H1 (cell line): Measurements from ENCODE around the gene EGFR. TPM values are rescaled to one million over a fixed set of nuclear protein-coding genes. Genes with fewer than 3 reads are reported as not detected.
A peak's percentile ranks its signal among the peaks of the same experiment; 100 is the strongest.

Source experiments
- CTCF ChIA-PET: fragments of 300-600 bp; sonication (Branson Sonifier 250); formaldehyde crosslinking; loops from one replicate; lab custom pipeline; 2021; ENCODE audit not compliant: partially characterized antibody; lab: Charles Lee
- POLR2A ChIA-PET: fragments of 300-600 bp; sonication (Branson Sonifier 250); formaldehyde crosslinking; loops from one replicate; lab custom pipeline; 2021; ENCODE audit warnings: inconsistent platforms; ENCODE audit not compliant: partially characterized antibody; lab: Charles Lee
- DNase-seq, 2 experiments: peaks; one replicate each; pipeline versions ENCODE4 v3.0.0 to v3.0.0-alpha.2; 2010 to 2022; ENCODE audit warnings: low spot score in 2 of 2, low read depth in 1 of 2, mixed read lengths in 1 of 2
- FAIRE-seq: peaks from 2 replicates; lab custom pipeline; 2011; peaks lifted over from hg19 to GRCh38; lab: Jason Lieb, UNC
- H2AFZ ChIP-seq: 2 replicates; pipeline ENCODE4 v1.8.1; 2012; ENCODE audit warnings: low read length, inconsistent platforms
- H2AK5ac ChIP-seq: 2 replicates; pipeline ENCODE4 v1.6.1; 2013; ENCODE audit warnings: low read depth, low read length
- H2BK120ac ChIP-seq: replicated peaks from 2 replicates; pipeline ENCODE3; 2013; ENCODE audit warnings: low read depth, low read length, inconsistent platforms
- H2BK12ac ChIP-seq: 2 replicates; pipeline ENCODE4 v1.6.1; 2013; ENCODE audit warnings: low read depth, low read length
- H2BK15ac ChIP-seq: 2 replicates; pipeline ENCODE4 v1.6.1; 2013; ENCODE audit warnings: low read length
- H2BK20ac ChIP-seq: 2 replicates; pipeline ENCODE4 v1.6.1; 2013; ENCODE audit warnings: low read length
- H2BK5ac ChIP-seq: 2 replicates; pipeline ENCODE4 v1.6.1; 2013; ENCODE audit warnings: low read depth, low read length
- H3K14ac ChIP-seq: 2 replicates; pipeline ENCODE4 v1.6.1; 2013; ENCODE audit warnings: inconsistent platforms; ENCODE audit not compliant: insufficient read length
- H3K18ac ChIP-seq: 2 replicates; pipeline ENCODE4 v1.6.1; 2013; ENCODE audit warnings: low read length; ENCODE audit errors: extremely low read depth
- H3K23ac ChIP-seq: 2 replicates; pipeline ENCODE4 v1.6.1; 2013; ENCODE audit warnings: inconsistent platforms; ENCODE audit not compliant: insufficient read length
- H3K23me2 ChIP-seq: 2 replicates; pipeline ENCODE4 v1.6.1; 2013; ENCODE audit warnings: low read depth, low read length
- H3K27ac ChIP-seq: 2 replicates; pipeline ENCODE4 v1.6.1; 2011; ENCODE audit warnings: low read depth, low read length, inconsistent platforms
- H3K27me3 ChIP-seq, 4 experiments: replicated peaks in 1 of 4; 1 replicate in 1 of 4; 2 replicates in 3 of 4; pipeline versions ENCODE4 v1.6.1 to v1.8.1; 2011 to 2013; ENCODE audit warnings: low read length in 3 of 4, mild to moderate bottlenecking in 3 of 4, inconsistent platforms in 2 of 4, mixed read lengths in 2 of 4, moderate library complexity in 1 of 4; ENCODE audit not compliant: control insufficient read depth in 3 of 4, insufficient read depth in 3 of 4; ENCODE audit errors: extremely low read depth in 1 of 4
- H3K36me3 ChIP-seq, 4 experiments: 2 replicates each; pipeline versions ENCODE4 v1.6.1 to v1.8.1; 2011 to 2013; ENCODE audit warnings: mild to moderate bottlenecking in 4 of 4, low read length in 3 of 4, moderate library complexity in 2 of 4, control low read depth in 1 of 4, inconsistent platforms in 1 of 4; ENCODE audit not compliant: insufficient read depth in 4 of 4, control insufficient read depth in 2 of 4
- H3K4ac ChIP-seq: replicated peaks from 2 replicates; pipeline ENCODE3; 2013; ENCODE audit warnings: low read length, low read depth, mixed read lengths, inconsistent platforms; ENCODE audit not compliant: insufficient read length
- H3K4me1 ChIP-seq, 4 experiments: replicated peaks in 1 of 4; 1 replicate in 1 of 4; 2 replicates in 3 of 4; pipeline versions ENCODE4 v1.6.1 to v1.8.1; 2011 to 2013; ENCODE audit warnings: low read length in 3 of 4, inconsistent platforms in 2 of 4, mixed read lengths in 1 of 4; ENCODE audit not compliant: insufficient read depth in 4 of 4, control insufficient read depth in 3 of 4
- H3K4me2 ChIP-seq, 2 experiments: 2 replicates each; pipeline versions ENCODE4 v1.6.1 to v1.8.1; 2011 to 2013; ENCODE audit warnings: low read depth in 2 of 2, low read length in 2 of 2, control low read depth in 1 of 2, inconsistent platforms in 1 of 2, mild to moderate bottlenecking in 1 of 2; ENCODE audit not compliant: insufficient read depth in 1 of 2
- H3K4me3 ChIP-seq, 4 experiments: fragments of 200-600, 300-600 bp in 1 of 4; sonication (generic), shearing (Covaris generic), sonication (Bioruptor Twin) in 1 of 4; 2 replicates each; pipeline versions ENCODE4 v1.5.1 to v1.8.1; 2011 to 2016; ENCODE audit warnings: low read length in 4 of 4, low read depth in 3 of 4, control low read depth in 2 of 4, inconsistent platforms in 2 of 4, mild to moderate bottlenecking in 2 of 4, mixed read lengths in 1 of 4, moderate library complexity in 1 of 4; ENCODE audit not compliant: insufficient read depth in 2 of 4; ENCODE audit errors: extremely low read depth in 1 of 4
- H3K56ac ChIP-seq: replicated peaks from 2 replicates; pipeline ENCODE3; 2013; ENCODE audit warnings: low read depth, mild to moderate bottlenecking, mixed read lengths, low read length, inconsistent platforms; ENCODE audit not compliant: insufficient read length
- H3K79me1 ChIP-seq: 2 replicates; pipeline ENCODE4 v1.6.1; 2013; ENCODE audit warnings: low read depth, low read length, control low read depth
- H3K79me2 ChIP-seq, 2 experiments: 2 replicates each; pipeline versions ENCODE4 v1.6.1 to v1.8.1; 2012 to 2013; ENCODE audit warnings: low read length in 2 of 2, mild to moderate bottlenecking in 2 of 2, inconsistent platforms in 1 of 2; ENCODE audit not compliant: insufficient read depth in 2 of 2, control insufficient read depth in 1 of 2
- H3K9ac ChIP-seq, 4 experiments: replicated peaks in 1 of 4; 1 replicate in 1 of 4; 2 replicates in 3 of 4; pipeline versions ENCODE4 v1.6.1 to v1.8.1; 2011 to 2013; ENCODE audit warnings: low read depth in 3 of 4, low read length in 3 of 4, control low read depth in 2 of 4, mild to moderate bottlenecking in 2 of 4, moderate library complexity in 2 of 4, inconsistent platforms in 1 of 4; ENCODE audit errors: extremely low read depth in 1 of 4
- H3K9me3 ChIP-seq, 2 experiments: 2 replicates each; pipeline versions ENCODE4 v1.6.1 to v1.8.1; 2012 to 2013; ENCODE audit warnings: mild to moderate bottlenecking in 2 of 2, moderate library complexity in 2 of 2, control low read depth in 1 of 2, inconsistent platforms in 1 of 2, low read depth in 1 of 2, low read length in 1 of 2, mixed read lengths in 1 of 2; ENCODE audit not compliant: insufficient read depth in 2 of 2
- H4K20me1 ChIP-seq, 2 experiments: replicated peaks in 1 of 2; 2 replicates each; pipeline versions ENCODE3 to v1.8.1; 2011 to 2013; ENCODE audit warnings: inconsistent platforms in 2 of 2, low read length in 2 of 2, mild to moderate bottlenecking in 1 of 2; ENCODE audit not compliant: insufficient read depth in 2 of 2, control insufficient read depth in 1 of 2
- H4K5ac ChIP-seq: 2 replicates; pipeline ENCODE4 v1.6.1; 2013; ENCODE audit warnings: low read length, low read depth, mixed read lengths, inconsistent platforms; ENCODE audit not compliant: insufficient read length
- H4K8ac ChIP-seq: 2 replicates; pipeline ENCODE4 v1.8.0; 2013; ENCODE audit warnings: mild to moderate bottlenecking, moderate library complexity, low read length, inconsistent platforms; ENCODE audit not compliant: insufficient read depth; ENCODE audit errors: extremely low read depth
- H4K91ac ChIP-seq: replicated peaks from 2 replicates; pipeline ENCODE3; 2013; ENCODE audit warnings: low read length, mixed read lengths, inconsistent platforms; ENCODE audit not compliant: insufficient read length
- BCL11A ChIP-seq, 2 experiments: IDR thresholded peaks; one replicate each; pipeline ENCODE4 v1.6.1; 2011; ENCODE audit warnings: low read depth in 2 of 2, low read length in 2 of 2, mild to moderate bottlenecking in 2 of 2
- CBX8 ChIP-seq: fragments of 300-800, 300-1000 bp; sonication (generic); IDR thresholded peaks from 2 replicates; pipeline ENCODE4 v1.7.1; 2016; ENCODE audit warnings: low read depth, low read length, borderline replicate concordance
- EP300 ChIP-seq, 2 experiments: IDR thresholded peaks; 1 replicate in 1 of 2; 2 replicates in 1 of 2; pipeline ENCODE4 v1.6.1; 2011 to 2012; ENCODE audit warnings: low read depth in 2 of 2, low read length in 2 of 2, mild to moderate bottlenecking in 2 of 2, borderline replicate concordance in 1 of 2, inconsistent platforms in 1 of 2, moderate library complexity in 1 of 2
- FOSL1 ChIP-seq: IDR thresholded peaks from 2 replicates; pipeline ENCODE4 v1.6.1; 2011; ENCODE audit warnings: mild to moderate bottlenecking, low read depth, low read length, moderate library complexity; ENCODE audit not compliant: insufficient read depth
- KDM5A ChIP-seq: fragments of 200-600 bp; IDR thresholded peaks from 2 replicates; pipeline ENCODE4 v1.7.1; 2012; ENCODE audit warnings: mild to moderate bottlenecking, low read length, inconsistent platforms, mixed read lengths
- RAD21 ChIP-seq, 2 experiments: IDR thresholded peaks in 1 of 2; conservative IDR thresholded peaks in 1 of 2; 2 replicates each; pipeline ENCODE4 v1.6.1; 2011; ENCODE audit warnings: low read depth in 2 of 2, low read length in 2 of 2, improper control_type of control experiment in 1 of 2, inconsistent platforms in 1 of 2, mild to moderate bottlenecking in 1 of 2, moderate library complexity in 1 of 2
- SAP30 ChIP-seq: fragments of 300-600 bp; sonication (generic); IDR thresholded peaks from 2 replicates; pipeline ENCODE4 v1.7.1; 2012; ENCODE audit warnings: low read length, moderate library complexity, mild to moderate bottlenecking, inconsistent platforms; ENCODE audit not compliant: insufficient read depth, insufficient replicate concordance
- SIRT6 ChIP-seq: IDR thresholded peaks from one replicate; pipeline ENCODE4 v1.7.1; 2012; ENCODE audit warnings: low read length, inconsistent platforms
- SP4 ChIP-seq: IDR thresholded peaks from 2 replicates; pipeline ENCODE4 v1.6.1; 2012; ENCODE audit warnings: low read length, inconsistent platforms
- SUZ12 ChIP-seq: fragments of 200-600 bp; sonication (generic); IDR thresholded peaks from 2 replicates; pipeline ENCODE4 v1.6.1; 2012; ENCODE audit warnings: mild to moderate bottlenecking, inconsistent platforms, low read length, moderate library complexity, mixed read lengths
- TEAD4 ChIP-seq: IDR thresholded peaks from 2 replicates; pipeline ENCODE4 v1.6.1; 2012; ENCODE audit warnings: low read depth, low read length, inconsistent platforms, mixed read lengths
- WGBS, 2 experiments: shearing (Covaris generic) in 1 of 2; methylation state at CpG; one replicate each; pipeline versions ENCODE4 v1.1.6 to v1.1.7; 2013 to 2015; ENCODE audit warnings: low lambda C conversion rate in 2 of 2, mixed read lengths in 2 of 2, inconsistent platforms in 1 of 2, low coverage in 1 of 2, missing lambda C conversion rate in 1 of 2; ENCODE audit not compliant: insufficient replicate concordance in 2 of 2, insufficient coverage in 1 of 2, insufficient read length in 1 of 2; ENCODE audit errors: extremely low coverage in 1 of 2, missing lambda C conversion rate in 1 of 2; 5-methylcytosine and 5-hydroxymethylcytosine counted together
- polyA plus RNA-seq, 7 experiments: library from polyadenylated mRNA; depleted of rRNA in 3 of 7; stranded (reverse) in 5 of 7; unstranded in 2 of 7; fragments of >200 nt in 5 of 7; fragments of 200-250 nt in 2 of 7; gene quantifications; 1 replicate in 5 of 7; 2 replicates in 1 of 7; 4 replicates in 1 of 7; pipeline versions ENCODE4 v1.2.1 to v1.2.3, GENCODE V29; 2011 to 2013; ENCODE audit warnings: missing spikeins in 2 of 7, mixed read lengths in 2 of 7
- total RNA-seq: library from RNA; stranded (reverse); fragmentation: NEBNext Ultra II Directional; extraction: Animal tissue kit (Norgen Biotek cat#: 25700); gene quantifications from 2 replicates; pipeline ENCODE4 v1.2.1, GENCODE V29; 2021
- TF ChIP-seq, protein P1 (sequence below): IDR thresholded peaks from 2 replicates; pipeline ENCODE4 v1.6.1; 2012; ENCODE audit warnings: inconsistent platforms
- TF ChIP-seq, protein P2 (sequence below): IDR thresholded peaks from 2 replicates; pipeline ENCODE4 v1.6.1; 2011; ENCODE audit warnings: low read depth, mild to moderate bottlenecking, low read length; ENCODE audit not compliant: insufficient read depth

EGFR gene
- total and polyA plus RNA-seq, 2 of the 8 experiments (the other 6 are each of a cell fraction or from before 2014, with no cell fraction given): 1.9 to 5.8 TPM

DNA sequence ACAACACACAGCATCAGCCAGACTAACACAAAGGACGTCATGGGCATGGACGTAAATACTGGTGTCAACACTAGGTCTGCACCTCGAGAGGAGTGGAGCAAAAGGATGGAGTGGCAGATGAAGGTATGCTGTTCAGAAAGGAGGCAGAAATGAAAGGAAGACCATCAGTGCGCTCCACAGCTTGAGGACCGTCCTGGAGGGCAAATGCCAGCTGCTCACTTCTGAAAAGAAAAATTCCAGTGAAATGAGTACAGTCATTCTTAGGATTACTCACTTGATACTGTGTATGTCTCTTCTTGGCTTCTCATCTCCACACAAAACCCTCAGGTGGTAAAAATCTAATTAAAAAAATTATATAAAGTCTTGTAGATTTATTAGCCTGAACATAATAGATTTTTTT is 44.8 kb downstream of the EGFR start:
- peak overlapping the region; percentile 53; the same call in 1 of the 2 replicates for H2BK12ac ChIP-seq
- H2BK120ac ChIP-seq: no peak overlapping the region
- no peaks in the 10 kb centered on the region for H3K79me2 ChIP-seq
- H3K27me3 ChIP-seq: no peaks in the 10 kb centered on the region
- H2AFZ ChIP-seq: no peak overlapping the region
- no peaks in the 10 kb centered on the region for H3K36me3 ChIP-seq
- H3K27ac ChIP-seq: no peak overlapping the region
- no peaks in the 10 kb centered on the region for H3K9me3 ChIP-seq
- CTCF ChIA-PET: no interaction called here
- no peak overlapping the region for H3K4me3 ChIP-seq
- peaks cover 0 to 3% of the 10 kb centered on the region in 2 experiments for H4K20me1 ChIP-seq
- H3K4me1 ChIP-seq: peaks cover 0 to 9% (median 3%) of the 10 kb centered on the region in 4 experiments; a peak in 5 of 7 replicates
- 0 out of 2 replicates have a peak, but pooled peaks cover 2% of the 10 kb centered on the region for H3K79me1 ChIP-seq
- H3K4ac ChIP-seq: no peak overlapping the region
- no peak overlapping the region for H3K9ac ChIP-seq
- H3K18ac ChIP-seq: no peak overlapping the region
- no peak overlapping the region for H3K56ac ChIP-seq
- no peak overlapping the region for H3K14ac ChIP-seq
- no peaks in the 10 kb centered on the region for H3K23me2 ChIP-seq
- POLR2A ChIA-PET: no interaction called here
- DNase-seq: no peak
- no peak overlapping the region for H4K5ac ChIP-seq
- FAIRE-seq: no peak
- no peak overlapping the region for H4K91ac ChIP-seq
- H2BK5ac ChIP-seq: no peak overlapping the region
- 89% methylated on average over 5 of the region's 5 CpGs; no CpG with 5 or more reads in 1 of the 2 experiments for WGBS, 2 experiments
- no peak overlapping the region for H2BK15ac ChIP-seq
- no peak overlapping the region for H2BK20ac ChIP-seq
- no peak overlapping the region for H3K4me2 ChIP-seq
- H3K23ac ChIP-seq: no peak overlapping the region
- H2AK5ac ChIP-seq: no peak overlapping the region
- H4K8ac ChIP-seq: no peak overlapping the region
- TF ChIP-seq SUZ12 (no peak), TEAD4 (no peak), EP300 (IDR thresholded peaks at IDR 0.05; ENCODE audit: borderline replicate concordance in 1 of 2, low read depth in 2 of 2, low read length in 2 of 2) (no peak), CBX8 (no peak), SP4 (no peak), SAP30 (no peak), FOSL1 (no peak), BCL11A (IDR thresholded peaks at IDR 0.05; ENCODE audit: low read depth in 2 of 2, low read length in 2 of 2) (no peak), RAD21 (IDR thresholded peaks at IDR 0.05 in 1 of 2, conservative IDR thresholded peaks at IDR 0.05 in 1 of 2; ENCODE audit: low read depth in 2 of 2, low read length in 2 of 2) (no peak), KDM5A (no peak), SIRT6 (no peak)
- TF ChIP-seq, protein P1, sequence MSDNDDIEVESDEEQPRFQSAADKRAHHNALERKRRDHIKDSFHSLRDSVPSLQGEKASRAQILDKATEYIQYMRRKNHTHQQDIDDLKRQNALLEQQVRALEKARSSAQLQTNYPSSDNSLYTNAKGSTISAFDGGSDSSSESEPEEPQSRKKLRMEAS: no peak
- TF ChIP-seq, protein P2, sequence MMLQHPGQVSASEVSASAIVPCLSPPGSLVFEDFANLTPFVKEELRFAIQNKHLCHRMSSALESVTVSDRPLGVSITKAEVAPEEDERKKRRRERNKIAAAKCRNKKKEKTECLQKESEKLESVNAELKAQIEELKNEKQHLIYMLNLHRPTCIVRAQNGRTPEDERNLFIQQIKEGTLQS: no peak
